HG03135 (cell line): ENCODE measurements around the gene CCNT2.
"Not testable (repeated sequence)": the region's sequence is repeated elsewhere in the genome, so short reads cannot be mapped to it uniquely, and the experiment has no call there.

ENCODE experiments used
- ATAC-seq: cut with Tn5 transposase; IDR thresholded peaks from one replicate; pipeline ENCODE4 v1.9.1; 2021; ENCODE audit warnings: mild to moderate bottlenecking, moderate library complexity; ENCODE audit not compliant: unreplicated experiment

Gene CCNT2

DNA sequence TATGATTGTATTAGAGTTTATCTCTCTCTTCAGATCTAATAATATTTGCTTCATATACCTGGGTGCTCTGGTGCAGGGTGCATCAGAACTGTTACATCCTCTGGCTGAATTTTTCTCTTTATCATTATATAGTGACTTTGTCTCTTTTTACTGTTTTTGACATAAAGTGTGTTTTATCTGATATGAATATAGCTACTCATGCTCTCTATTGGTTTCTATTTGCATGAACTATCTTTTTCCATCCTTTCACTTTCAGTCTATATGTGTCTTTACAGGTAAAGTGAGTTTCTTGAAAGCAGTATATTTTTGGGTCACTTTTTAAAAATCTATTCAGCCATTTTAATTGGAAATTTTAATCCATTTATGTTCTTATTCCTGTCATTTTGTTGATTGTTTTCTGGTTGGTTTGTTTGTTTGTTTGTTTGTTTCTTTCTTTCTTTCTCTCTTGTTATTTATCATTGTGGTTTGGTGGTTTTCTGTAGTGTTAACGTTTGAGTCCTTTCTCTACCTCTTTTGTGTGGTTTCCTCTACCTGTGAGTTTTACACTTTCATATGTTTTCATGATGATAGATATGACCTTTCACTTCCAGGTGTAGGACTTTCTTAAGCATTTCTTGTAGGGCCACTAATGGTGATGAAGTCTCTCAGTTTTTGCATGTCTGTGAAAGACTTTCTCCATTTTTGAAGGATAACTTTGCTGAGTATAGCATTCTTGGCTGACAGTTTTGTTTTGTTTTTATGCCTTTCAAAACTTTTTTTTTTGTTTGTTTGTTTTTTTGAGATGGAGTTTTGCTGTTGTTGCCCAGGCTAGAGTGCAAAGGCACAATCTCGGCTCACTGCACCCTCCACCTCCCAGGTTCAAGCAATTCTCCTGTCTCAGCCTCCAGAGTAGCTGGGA, 54.9 kb downstream of the CCNT2 start:
- ATAC-seq: no peak

DNA sequence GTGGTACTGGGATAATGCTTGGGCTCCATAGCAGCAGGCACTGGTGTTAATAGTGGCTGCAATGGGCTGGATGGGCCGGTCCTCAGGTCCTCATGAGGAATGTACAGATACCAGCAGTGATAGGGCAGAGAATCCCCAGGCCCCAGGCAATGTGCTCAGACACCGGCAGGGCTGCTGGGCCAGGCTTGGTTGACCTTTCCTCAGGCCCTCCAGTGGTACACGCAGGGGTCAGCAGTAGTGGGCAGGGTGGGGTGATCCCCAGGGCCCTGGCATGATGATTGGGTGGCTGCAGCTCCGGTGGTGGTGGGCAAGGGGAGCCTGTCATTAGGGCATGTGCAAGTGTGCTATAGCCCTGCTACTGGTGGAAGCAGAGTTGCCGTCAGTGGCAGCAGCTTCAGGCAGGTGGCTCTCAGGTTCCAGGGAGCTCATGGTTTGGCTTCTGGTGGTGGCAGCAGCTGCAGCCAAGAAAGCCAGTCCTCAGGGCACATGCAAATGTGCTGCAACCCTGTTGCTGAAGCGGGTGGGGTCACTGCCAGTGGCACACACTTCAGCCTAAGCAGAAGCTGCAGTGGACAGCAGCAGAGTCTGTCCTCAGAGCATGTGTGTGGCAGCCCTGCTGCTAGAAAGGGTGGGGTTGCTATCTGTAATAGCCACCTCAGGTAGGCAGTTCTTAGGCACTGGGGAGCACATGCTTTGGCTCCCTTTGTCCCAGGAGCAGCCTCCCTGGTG, 56.8 kb downstream of the CCNT2 start:
- no peak for ATAC-seq

DNA sequence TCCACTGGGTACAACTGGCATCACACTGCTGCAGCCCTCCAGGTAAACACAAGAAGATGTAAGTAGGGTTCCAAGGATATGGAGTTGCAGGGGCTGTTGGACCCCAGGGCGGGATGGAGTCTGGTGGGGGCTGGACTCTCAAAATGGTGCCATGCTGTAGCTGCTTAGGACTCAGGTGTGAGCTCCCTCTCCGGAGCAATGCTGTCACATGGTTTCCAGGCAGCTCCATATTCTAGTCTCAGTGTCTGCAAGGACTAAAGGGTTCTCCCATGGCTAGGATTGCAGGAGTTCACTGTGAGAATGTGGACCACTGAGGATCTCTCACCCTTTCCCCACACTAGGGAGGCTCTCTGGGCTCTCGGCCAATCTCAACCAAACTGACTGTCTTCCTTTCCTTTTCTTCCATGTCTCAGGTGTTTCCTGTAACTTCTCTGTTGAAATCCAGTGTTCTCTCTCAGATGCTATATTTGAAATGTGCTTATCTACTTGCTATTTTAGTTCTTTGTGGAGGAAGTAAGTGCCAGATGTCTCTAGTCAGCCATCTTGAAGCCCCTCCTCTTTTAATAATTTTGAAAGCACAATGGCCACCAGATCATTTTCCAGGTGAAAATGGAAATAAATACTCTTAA, 57.6 kb downstream of the CCNT2 start:
- ATAC-seq: no peak

- ATAC-seq: not testable (repeated sequence)
Observed at GRCh38 chr2:134977104-134977503, 58.5 kb downstream of the CCNT2 start.

DNA sequence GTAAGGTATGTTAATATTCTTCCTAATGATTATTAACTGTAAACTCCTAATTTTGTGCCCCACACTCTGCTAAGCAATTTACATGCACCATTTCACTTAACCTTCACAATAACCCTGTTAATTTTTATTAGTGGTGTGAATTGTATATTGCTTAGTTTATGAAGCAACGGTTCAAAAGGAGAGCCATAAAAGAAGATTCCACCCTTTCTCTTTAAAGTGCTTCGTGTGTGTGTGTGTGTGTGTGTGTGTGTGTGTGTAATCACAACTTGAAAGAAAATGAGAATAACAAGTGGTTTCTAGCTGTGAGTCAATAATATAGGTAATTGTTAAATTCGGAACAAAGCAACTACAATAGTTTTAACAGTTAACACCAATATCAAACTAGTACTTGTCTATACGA, 60.6 kb downstream of the CCNT2 start:
- ATAC-seq: no peak

DNA sequence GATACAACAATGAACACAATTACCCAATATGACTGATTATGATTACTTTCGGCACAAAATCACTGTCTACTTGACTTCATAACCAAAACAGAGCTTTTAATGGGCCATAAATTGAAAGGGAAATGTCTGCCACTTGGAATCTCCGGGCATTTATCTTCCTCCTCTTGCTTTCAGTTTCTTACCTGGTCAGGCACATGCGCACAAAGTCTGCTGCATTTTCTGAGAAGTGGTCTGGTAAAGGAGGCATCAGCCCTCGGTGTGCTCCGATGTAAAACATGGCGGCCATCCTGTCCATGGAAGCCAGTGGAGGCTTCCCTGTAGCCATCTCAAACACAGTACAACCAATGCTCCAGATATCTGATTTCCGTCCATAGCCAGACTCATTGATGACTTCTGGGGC, 62.0 kb downstream of the CCNT2 start:
- no peak for ATAC-seq

DNA sequence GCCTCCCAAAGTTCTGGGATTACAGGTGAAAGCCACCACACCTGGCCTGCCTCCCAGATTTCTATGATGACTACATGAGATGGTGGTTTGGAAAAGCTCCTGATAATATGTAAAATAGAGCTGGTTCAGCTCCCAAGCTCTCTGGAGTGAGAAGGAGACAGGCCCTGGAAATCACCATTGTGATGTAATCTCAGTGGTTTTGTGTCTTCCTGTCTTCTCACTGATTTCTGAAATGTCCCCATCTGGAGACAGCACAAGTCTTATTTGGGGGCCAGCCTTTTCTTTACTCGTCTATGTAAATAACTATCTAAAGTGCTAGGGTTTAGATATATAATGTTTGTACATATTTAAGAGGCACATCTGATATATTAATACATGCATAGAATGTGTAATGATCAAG, 64.0 kb downstream of the CCNT2 start:
- ATAC-seq: no peak

DNA sequence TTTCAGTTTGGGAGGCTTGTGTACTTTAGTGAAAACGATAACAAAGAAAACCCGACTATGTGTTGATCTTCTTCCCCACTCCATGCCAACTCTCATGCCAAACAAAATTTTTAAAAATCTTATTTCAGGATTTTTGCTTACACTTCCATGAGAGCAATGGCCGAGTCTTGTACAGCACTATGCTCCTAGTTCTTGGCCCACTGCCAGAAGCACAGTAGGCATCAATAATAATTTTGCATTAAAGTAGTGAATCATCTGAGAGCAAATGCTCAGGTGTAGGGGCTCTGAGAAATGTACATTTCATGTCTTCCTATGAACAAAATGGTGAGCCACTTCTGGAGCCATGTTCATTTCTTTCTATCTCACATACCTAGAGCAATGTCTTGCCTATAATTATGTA, 66.4 kb downstream of the CCNT2 start:
- ATAC-seq: no peak

DNA sequence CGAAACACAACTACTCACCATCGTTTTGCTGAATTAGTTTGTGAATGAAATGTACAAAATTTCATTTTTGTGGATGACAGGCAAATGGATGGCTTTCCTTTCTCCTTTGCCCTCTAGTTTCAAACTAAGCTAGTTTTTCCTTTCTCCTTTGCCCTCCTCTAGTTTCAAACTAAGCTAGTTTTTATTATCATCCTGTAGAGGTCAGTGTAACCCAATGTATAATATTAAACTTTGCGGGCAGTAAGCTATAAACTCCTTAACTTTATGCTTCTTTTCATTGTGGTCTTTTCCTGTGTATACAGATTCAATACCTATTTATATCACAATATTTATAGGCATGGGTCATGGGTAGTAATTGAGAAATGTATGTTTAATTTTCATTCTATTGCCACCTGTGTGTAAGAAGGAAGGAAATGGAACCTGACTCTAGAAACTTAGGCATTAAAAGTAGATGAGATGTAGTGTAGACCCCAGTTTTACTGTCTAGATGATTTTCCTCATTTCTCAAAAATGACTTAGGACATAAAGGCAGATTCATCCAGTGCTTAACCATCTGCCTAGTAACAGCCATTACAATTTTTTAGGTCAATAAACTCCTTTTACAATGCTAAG, 70.5 kb downstream of the CCNT2 start:
- ATAC-seq: no peak

DNA sequence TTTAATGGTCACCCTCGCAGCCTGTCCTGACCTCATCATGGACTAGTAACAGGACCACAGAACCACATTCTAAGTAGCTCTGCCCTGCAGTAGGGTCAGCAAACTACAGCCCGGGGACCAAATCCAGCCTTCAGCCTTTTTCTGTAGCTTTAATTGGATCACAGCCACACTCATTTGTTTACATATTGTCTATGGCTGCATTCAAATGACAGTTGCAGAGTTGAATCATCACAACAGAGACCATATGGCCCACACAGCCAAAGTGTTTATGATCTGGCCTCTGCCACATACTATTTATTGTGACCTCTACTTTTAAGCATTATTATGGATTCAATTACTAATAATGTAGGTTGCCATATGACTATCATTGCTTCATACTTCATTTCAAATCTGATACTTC, 80.9 kb downstream of the CCNT2 start:
- ATAC-seq: no peak

GRCh38 chr2:135002836-135003235, 84.2 kb downstream of the CCNT2 start:
- no peak for ATAC-seq

- peak; percentile 95 for ATAC-seq
Observed at GRCh38 chr2:135004005-135004746, 85.6 kb downstream of the CCNT2 start.

DNA sequence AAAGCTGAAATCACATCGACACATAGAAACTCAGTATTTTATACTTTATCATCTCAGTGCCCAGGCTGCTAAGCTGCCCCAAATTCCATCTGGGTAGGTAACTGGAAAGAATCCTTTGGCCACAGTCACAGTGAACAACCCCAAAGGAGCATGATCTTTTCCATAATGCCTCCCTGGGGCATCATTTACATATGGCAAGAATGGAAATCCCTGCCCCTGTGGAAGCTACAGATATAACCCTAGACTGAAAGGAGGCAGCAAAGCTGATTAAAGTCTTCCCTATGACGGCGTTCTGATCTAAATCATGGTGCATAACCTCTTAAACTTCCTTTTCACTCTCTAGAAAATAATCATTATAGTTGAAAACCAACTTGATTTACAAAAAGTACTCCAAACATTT, 87.1 kb downstream of the CCNT2 start:
- ATAC-seq: no peak
